HG03457 (cell line): Measurements from ENCODE around the gene ZNG1F.
A peak's percentile ranks its signal among the peaks of the same experiment; 100 is the strongest.
"Not testable (repeated sequence)": the region's sequence is repeated elsewhere in the genome, so short reads cannot be mapped to it uniquely, and the experiment has no call there.

Experiments
- ATAC-seq: cut with Tn5 transposase; IDR thresholded peaks from one replicate; pipeline ENCODE4 v1.9.1; 2021; ENCODE audit warnings: moderate number of reproducible peaks; ENCODE audit not compliant: unreplicated experiment

The ZNG1F gene

GRCh38 chr9:41123812-41124211 lies 65.3 kb downstream of the ZNG1F start:
- ATAC-seq = not testable (repeated sequence)

GRCh38 chr9:41123396-41123795 lies 65.7 kb downstream of the ZNG1F start:
- not testable (repeated sequence) for ATAC-seq

- not testable (repeated sequence) for ATAC-seq
These were observed 68.4 kb downstream of the ZNG1F start for GRCh38 chr9:41120696-41121095.

DNA sequence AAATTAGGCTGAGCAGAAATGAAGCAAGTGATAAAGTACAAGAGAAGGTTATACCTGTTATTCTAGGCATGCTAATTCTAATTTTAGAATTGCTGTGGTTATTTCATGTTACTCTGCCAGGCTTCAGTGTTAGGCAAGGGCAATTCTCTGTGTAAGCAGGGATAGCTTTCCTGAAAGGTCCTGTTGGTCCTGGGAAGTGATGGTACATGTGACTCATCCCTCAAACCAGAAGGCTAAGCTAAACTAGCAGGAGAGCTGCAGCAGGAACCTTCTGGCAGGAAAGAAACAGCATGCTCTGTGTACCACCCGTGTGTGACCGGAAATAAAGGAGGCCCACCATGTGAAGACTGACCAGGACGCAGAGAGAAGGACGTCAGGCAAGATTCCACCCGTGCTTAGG lies 69.4 kb downstream of the ZNG1F start:
- not testable (repeated sequence) for ATAC-seq

- ATAC-seq = not testable (repeated sequence)
These were observed 69.8 kb downstream of the ZNG1F start for GRCh38 chr9:41119311-41119710.

DNA sequence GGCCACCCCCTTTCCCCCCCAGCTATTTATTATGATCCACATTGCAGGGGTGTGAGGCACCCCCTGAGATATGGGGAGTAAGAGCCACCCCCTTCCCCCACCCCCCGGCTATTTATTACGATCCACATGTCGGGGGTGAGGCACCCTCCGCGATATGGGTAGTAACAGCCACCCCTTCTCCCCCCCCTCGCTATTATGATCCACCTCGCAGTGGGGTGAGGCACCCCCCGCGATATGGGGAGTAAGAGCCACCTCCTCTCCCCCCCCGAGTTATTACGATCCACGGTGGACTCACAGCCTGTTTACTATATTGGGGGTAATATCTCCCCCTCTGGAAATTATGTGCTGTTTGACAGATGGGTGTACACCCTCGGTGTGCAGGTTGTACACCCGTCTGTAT lies 75.8 kb downstream of the ZNG1F start:
- not testable (repeated sequence) for ATAC-seq

- not testable (repeated sequence) for ATAC-seq
These were observed 77.7 kb downstream of the ZNG1F start for GRCh38 chr9:41111414-41111813.

GRCh38 chr9:41110913-41111312 lies 78.2 kb downstream of the ZNG1F start:
- not testable (repeated sequence) for ATAC-seq

DNA sequence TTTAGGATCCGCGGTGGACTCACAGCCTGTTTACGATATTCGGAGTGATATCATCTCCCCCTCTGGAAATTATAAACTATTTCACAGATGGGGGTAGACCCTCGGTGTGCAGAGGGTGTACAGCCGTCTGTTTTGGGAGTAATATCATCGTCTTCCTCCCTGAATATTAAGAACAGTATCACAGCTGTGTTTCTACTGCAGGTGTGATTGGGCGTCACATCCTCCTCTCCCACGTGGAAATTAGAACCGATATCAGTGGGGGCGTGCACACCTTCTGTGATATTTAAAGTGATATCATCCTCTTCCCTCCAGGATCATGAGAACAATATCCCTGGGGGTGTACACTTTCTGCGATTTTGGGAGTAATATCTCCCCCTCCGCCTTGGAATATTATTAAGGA lies 79.9 kb downstream of the ZNG1F start:
- ATAC-seq = not testable (repeated sequence)

DNA sequence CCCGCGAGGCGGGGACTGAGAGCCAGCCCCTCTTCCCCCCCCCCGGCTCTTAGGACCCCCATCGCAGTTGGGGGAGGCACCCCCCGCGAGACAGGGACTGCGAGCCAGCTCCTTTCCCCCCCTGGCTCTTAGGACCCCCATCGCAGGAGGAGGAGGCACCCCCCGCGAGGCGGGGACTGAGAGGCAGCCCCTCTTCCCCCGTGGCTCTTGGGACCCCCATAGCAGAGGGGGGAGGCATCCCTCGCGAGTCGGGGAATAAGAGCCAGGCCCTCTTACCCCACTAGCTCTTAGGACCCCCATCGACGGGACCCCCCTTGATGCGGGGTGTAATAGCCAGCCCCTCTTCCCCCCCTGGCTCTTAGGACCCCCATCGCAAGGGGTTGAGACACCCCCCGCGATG lies 80.3 kb downstream of the ZNG1F start:
- ATAC-seq = not testable (repeated sequence)

DNA sequence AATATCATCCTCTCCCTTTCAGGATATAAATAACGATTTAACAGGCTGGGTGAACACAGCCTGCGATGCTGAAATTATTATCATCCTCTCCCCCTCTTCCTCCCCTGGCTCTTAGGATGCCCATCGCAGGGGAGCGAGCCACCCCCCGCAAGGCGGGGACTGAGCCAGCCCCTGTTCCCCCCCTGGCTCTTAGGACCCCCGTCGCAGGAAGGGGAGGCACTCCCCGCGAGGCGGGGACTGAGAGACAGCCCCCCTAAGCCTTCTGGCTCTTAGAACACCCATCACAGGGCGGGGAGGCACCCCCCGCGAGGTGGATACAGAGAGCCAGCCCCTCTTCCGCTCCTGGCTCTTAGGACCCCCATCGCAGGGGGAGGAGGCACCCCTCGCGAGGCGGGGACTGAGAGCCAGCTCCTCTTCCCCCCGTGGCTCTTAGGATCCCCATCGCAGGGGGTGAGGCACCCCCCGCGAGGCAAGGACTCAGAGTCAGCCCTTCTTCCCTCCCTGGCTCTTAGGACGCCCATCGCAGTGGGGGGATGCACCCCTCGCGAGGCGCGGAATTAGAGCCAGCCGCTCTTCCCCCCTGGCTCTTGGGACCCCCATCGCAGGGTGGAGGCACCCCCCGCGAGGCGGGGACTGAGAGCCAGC lies 82.5 kb downstream of the ZNG1F start:
- ATAC-seq = not testable (repeated sequence)

- not testable (repeated sequence) for ATAC-seq
These were observed 83.4 kb downstream of the ZNG1F start for GRCh38 chr9:41105557-41106253.

GRCh38 chr9:41104542-41104941 lies 84.6 kb downstream of the ZNG1F start:
- not testable (repeated sequence) for ATAC-seq

DNA sequence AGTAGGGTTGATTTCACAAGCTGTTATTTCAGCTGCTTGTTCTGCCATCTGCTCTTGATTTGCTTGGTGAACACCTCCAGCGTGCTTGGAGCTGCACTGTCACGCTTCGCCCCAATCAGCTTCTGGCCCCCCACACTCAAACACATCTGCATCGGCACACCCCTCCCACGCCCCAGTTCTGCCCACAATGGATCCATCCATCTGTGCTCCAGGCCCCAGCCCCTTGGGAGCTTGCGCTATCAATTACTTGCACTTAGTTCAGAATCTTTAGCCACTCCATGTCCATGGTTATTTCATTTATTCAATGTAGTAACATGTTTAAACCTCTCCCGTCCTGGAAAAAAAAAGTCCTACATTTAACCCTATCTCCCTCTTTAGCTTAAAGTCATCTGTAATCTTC lies 88.6 kb downstream of the ZNG1F start:
- not testable (repeated sequence) for ATAC-seq

- not testable (repeated sequence) for ATAC-seq
These were observed 90.4 kb downstream of the ZNG1F start for GRCh38 chr9:41098759-41099158.

DNA sequence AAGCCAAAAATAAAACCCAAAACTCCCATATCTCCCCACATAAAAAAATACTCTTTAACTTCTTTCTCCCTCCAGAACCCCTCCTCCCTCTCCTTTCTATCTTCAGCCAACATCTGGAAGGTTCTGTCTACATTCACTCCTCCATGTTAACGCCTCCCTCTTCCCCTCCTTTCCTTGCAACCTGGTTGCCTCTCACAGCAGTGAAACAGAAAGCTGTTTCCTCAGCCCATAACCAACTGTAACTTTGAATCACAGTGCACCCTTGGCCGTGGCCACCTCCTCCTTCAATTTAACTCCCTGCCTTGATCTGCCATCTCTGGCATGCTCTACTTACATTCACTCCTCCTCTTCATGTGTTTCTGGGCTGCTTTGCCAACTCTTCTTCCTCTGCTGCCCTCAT lies 94.1 kb downstream of the ZNG1F start:
- not testable (repeated sequence) for ATAC-seq

DNA sequence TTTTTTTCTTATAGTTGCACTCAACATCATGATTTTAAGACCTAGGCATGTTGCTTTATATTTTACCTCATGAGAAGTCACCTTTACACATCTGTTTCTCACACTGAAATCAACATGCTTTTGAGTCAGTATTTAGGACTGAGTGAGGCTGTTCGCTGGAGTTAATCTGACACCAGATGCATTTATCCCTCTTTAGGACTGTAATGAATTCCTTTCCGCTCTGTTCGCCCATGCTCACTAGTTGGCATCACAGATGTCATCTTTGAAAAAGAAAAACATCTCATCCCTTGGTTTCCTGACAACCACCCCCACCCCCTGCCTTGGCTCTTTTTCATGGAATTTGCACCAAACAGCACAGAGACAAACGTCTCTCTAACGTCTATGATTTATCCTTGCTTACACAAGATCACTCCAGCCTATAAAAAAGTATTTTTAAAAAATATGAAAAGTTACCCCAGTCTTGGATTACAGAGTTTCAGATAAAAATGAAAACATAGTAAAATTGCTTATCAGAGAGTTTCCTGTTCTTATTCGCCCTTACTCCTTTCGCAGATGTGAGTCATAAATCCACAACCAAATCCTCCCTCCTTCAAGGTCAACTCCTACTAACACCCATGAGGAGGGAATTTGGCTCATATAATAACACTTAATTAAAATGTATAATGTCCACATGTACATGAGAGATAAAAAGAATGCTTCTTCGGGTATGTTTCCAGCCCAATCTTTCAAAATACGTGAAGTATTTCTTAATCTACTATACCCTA lies 94.9 kb downstream of the ZNG1F start:
- not testable (repeated sequence) for ATAC-seq

- ATAC-seq = not testable (repeated sequence)
These were observed 98.2 kb downstream of the ZNG1F start for GRCh38 chr9:41090922-41091321.

DNA sequence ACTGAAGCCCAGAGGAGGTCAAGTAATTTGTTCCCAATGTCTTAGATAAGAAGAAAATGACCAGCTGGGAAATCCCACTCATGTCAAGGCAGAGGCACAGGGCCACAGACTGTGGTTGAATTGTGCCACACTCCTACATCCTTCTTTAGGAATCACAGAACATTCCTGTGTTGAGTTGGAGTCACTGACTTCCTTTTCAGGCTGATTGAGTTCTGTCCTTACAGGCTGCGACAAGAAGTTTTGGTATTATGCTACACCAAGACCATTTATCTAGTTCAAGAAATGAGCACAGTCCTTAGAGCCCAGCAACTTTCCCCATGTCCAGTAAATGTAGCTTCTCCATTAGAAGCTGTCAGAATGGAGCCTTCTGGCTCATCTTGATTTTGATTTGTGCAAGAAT lies 98.7 kb downstream of the ZNG1F start:
- not testable (repeated sequence) for ATAC-seq

DNA sequence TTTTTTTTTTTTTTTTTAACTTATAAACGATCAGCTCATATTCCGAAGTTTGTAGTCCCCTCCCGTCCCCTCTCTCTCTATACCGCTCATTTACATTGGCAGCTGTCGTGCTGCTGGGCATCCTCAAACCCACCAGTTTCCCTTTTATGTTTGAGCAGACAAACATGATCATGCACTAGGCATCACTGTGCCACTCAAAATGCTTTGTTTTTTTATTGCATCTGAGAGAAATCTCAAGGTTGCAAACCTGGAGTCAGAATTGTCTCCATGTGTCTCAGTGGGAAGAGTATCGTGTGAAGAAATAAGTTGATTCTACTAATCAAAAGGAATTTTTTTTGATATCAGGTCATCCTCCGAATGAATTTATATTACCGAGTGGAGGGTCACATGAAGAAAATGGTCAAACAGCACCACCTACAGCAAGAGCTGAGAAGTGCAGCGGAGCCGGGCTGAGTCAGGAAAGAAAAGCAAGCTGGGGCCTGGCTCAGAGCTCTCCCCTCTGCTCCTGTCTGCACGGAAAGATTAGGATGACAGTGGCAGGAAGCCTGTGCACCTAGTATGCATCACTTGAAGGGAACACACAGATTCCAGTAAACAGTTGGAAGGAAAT lies 100.6 kb downstream of the ZNG1F start:
- peak; percentile 68 for ATAC-seq

DNA sequence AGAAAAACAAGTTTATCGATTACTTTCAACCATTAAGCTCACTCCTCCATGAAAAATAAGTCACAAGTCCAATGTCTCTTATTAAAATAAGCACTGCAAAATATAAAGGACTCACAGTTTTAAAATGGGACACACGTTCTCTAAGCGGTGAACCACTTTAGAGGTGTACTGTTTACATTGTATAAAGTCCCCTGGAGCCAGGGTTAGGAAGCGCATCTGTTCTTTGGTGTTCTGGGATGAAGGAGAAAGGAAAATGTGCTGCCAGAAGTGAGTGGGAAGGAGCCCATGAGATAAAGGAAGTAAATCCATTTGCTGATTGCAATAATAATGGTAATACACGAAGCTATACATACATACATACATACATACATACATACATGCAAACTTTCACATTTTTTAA lies 101.2 kb downstream of the ZNG1F start:
- ATAC-seq = not testable (repeated sequence)
